Esophagus (tissue), 2 donors: ENCODE results near the gene C1QTNF3. TPM values are rescaled to one million over a fixed set of nuclear protein-coding genes. Genes with fewer than 3 reads are reported as not detected.
"Not testable (repeated sequence)": the region's sequence is repeated elsewhere in the genome, so short reads cannot be mapped to it uniquely, and the experiment has no call there.

Experiments
- H3K27ac ChIP-seq, 2 donors: one replicate each; pipeline ENCODE4 v1.5.1; 2013; ENCODE audit warnings: low read depth in 2 of 2, mild to moderate bottlenecking in 2 of 2, inconsistent platforms in 1 of 2, low read length in 1 of 2, moderate library complexity in 1 of 2
- H3K27me3 ChIP-seq, 2 donors: one replicate each; pipeline ENCODE4 v1.6.1; 2013; ENCODE audit warnings: low read length in 2 of 2, control low read depth in 1 of 2, mild to moderate bottlenecking in 1 of 2; ENCODE audit not compliant: insufficient read depth in 2 of 2, control insufficient read depth in 1 of 2
- H3K36me3 ChIP-seq, 2 donors: one replicate each; pipeline ENCODE4 v1.6.1; 2013; ENCODE audit warnings: low read length in 1 of 2; ENCODE audit not compliant: control insufficient read depth in 2 of 2, insufficient read depth in 2 of 2
- H3K4me1 ChIP-seq, 2 donors: one replicate each; pipeline ENCODE4 v1.6.1; 2013; ENCODE audit warnings: low read length in 1 of 2; ENCODE audit not compliant: control insufficient read depth in 2 of 2, insufficient read depth in 2 of 2
- H3K4me3 ChIP-seq, 2 donors: one replicate each; pipeline ENCODE4 v1.5.1; 2013; ENCODE audit warnings: low read length in 2 of 2, mild to moderate bottlenecking in 2 of 2, low read depth in 1 of 2, moderate library complexity in 1 of 2
- H3K9me3 ChIP-seq, 2 donors: one replicate each; pipeline ENCODE4 v1.6.1; 2013; ENCODE audit warnings: mild to moderate bottlenecking in 2 of 2, low read depth in 1 of 2, low read length in 1 of 2, moderate library complexity in 1 of 2; ENCODE audit not compliant: control insufficient read depth in 2 of 2, insufficient read depth in 1 of 2
- WGBS, 2 donors: extraction: QIAGEN DNeasy Blood & Tissue Kit; methylation state at CpG; one replicate each; pipeline ENCODE4 v1.1.7; 2013; 5-methylcytosine and 5-hydroxymethylcytosine counted together
- polyA plus RNA-seq, 2 donors: library from polyadenylated mRNA; stranded (reverse); fragments of 200-250 nt; gene quantifications; one replicate each; pipeline ENCODE4 v1.2.3, GENCODE V29; 2013
- donor health status: healthy with polysubstance abuse.
- donor health status: Bipolar disorder and iron deficiency.

Gene C1QTNF3
- polyA plus RNA-seq, 2 donors: 1.2 to 5.0 TPM

DNA sequence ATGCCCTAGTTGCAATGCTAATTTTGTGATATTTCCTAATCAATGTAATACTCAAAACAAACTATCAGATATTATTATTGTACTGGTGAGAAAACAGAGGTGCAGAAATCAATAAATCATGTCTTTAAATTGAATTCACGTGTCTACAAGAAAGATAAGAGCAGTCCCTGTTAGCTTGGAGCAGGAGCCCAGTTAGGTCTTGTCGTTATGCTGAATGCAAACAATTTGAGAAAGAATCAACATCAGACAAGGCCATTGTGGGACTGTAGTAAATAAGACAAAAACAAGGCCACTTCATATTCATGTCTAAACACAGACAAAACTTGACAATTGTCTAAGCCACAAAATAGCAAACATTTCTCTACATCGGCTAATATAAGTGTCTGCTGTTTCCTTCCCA is 31.1 kb upstream of the C1QTNF3 start:
- not testable (repeated sequence) for H3K27ac ChIP-seq, H3K9me3 ChIP-seq, H3K27me3 ChIP-seq, H3K4me3 ChIP-seq, H3K36me3 ChIP-seq, H3K4me1 ChIP-seq
- 78 to 84% methylated on average over 2 of the region's 3 CpGs for WGBS, 2 donors

DNA sequence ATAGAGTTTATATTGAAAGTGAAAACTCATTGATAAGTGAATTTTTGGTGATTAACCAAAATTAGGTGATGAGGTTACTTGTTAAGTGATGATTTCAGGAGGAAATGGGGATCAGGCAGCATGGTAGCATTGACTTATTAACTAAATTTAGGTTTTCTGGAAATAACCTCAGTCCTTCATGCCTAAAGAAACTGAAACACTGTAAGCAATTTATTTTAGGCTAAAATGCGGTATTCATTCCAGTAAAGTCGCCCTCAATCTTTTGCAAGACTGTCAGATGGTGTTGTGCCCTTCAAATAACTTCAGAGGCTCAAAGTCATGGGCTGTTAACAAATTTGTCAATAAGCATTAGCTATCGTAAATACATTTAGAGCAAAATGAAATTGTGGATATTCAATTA is 27.6 kb upstream of the C1QTNF3 start:
- WGBS, 2 donors: 78 to 95% methylated on average over 2 to 3 of the region's 3 CpGs
- not testable (repeated sequence) for H3K27me3 ChIP-seq

DNA sequence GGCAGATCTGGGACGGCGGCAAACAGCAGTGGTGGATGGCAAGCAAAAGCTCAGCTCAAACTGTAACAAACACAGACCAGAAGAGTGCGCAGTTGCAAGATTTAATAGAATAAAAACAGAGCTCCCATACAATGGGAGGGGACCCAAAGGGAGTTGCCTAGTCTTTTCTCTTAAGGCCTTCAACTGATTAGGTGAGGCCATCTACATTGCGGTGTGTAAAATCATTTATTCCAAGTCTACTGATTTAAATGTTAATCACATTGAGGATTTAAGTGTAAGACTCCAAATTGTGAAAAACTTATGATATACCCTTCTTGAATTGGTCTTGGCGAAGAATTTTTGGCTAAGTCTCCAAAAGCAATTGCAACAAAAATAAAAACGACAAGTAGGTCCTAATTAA is 21.6 kb upstream of the C1QTNF3 start:
- no peak overlapping the region for H3K27ac ChIP-seq
- H3K4me1 ChIP-seq: no peaks in the 10 kb centered on the region
- H3K36me3 ChIP-seq: no peaks in the 10 kb centered on the region
- WGBS, 2 donors: 96 to 98% methylated on average over 6 of the region's 6 CpGs
- no peaks in the 10 kb centered on the region for H3K27me3 ChIP-seq
- no peaks in the 10 kb centered on the region for H3K9me3 ChIP-seq
- H3K4me3 ChIP-seq: no peak overlapping the region

More for the DNA sequence above, 27.6 kb upstream of the C1QTNF3 start:
- not testable (repeated sequence) for H3K4me1 ChIP-seq, H3K4me3 ChIP-seq, H3K27ac ChIP-seq, H3K36me3 ChIP-seq, H3K9me3 ChIP-seq

DNA sequence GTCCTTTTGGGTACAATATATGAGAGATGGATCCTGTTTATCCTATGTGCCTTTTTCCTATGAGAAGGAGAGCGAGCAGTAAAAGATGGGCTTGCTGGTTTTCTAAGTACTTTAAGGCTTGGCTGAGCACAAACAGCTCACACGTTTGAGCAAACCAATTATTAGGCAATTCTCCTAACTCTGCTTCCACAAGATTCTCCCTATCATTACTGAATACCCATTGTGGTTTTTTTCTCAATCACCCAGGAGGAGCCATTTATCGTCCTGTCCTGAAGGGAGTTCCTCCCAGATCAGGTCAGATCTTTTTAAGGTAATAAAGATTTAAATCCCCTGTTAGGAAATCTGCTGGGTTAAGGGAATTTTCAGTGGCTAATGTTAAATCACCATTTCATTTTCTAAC is 19.4 kb upstream of the C1QTNF3 start:
- Histone ChIP-seq H3K9me3 (no peaks in the 10 kb centered on the region), H3K27me3 (no peaks in the 10 kb centered on the region), H3K27ac (no peak overlapping the region), H3K4me1 (peaks cover 2 to 3% of the 10 kb centered on the region in 2 donors), H3K36me3 (no peaks in the 10 kb centered on the region), H3K4me3 (no peak overlapping the region)
- 82 to 88% methylated on average over 3 of the region's 3 CpGs for WGBS, 2 donors

DNA sequence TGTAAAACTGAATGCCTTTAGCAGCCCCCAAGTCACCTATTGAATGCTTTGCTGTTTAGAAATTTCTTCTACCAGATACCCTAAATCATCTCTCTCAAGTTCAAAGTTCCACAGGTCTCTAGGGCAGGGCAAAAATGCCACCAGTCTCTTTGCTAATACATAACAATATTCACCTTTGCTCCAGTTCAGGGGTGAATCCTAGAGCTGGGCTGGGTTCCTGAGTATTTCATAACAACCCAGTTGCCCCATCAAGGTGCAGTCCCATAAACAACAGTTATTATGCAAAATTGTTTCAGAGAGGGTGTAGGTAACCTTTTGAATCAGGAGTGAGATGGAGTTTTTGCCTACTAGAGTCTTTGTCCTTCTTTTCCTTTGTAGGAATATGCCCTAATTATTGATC is 19.0 kb upstream of the C1QTNF3 start:
- H3K4me3 ChIP-seq: no peak overlapping the region
- peaks cover 2 to 3% of the 10 kb centered on the region in 2 donors for H3K4me1 ChIP-seq
- H3K27ac ChIP-seq: no peak overlapping the region
- H3K36me3 ChIP-seq: no peaks in the 10 kb centered on the region
- H3K9me3 ChIP-seq: no peaks in the 10 kb centered on the region
- no peaks in the 10 kb centered on the region for H3K27me3 ChIP-seq

DNA sequence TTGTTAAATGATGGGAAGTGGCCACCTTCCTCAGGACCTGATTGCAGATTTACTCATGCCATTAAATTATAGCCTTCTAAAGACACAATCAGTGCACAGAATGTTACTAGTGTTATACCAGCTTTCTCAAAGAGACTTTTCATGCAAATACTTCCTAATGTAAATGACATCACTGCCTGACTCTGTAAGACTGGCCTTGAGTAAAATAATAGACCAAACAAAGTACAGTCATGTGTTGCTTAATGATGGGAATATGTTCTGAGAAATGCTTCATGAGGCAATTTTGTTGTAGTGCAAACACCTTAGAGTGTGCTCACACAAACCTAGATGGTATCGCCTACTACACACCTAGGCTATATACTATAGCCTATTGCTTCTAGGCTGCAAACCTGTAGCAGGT is 17.0 kb upstream of the C1QTNF3 start:
- peaks cover 2 to 3% of the 10 kb centered on the region in 2 donors for H3K4me1 ChIP-seq
- WGBS, 2 donors: 94% methylated on average over 1 of the region's 1 CpG
- no peak overlapping the region for H3K4me3 ChIP-seq
- H3K9me3 ChIP-seq: no peaks in the 10 kb centered on the region
- no peak overlapping the region for H3K27ac ChIP-seq
- no peaks in the 10 kb centered on the region for H3K27me3 ChIP-seq
- H3K36me3 ChIP-seq: no peaks in the 10 kb centered on the region

DNA sequence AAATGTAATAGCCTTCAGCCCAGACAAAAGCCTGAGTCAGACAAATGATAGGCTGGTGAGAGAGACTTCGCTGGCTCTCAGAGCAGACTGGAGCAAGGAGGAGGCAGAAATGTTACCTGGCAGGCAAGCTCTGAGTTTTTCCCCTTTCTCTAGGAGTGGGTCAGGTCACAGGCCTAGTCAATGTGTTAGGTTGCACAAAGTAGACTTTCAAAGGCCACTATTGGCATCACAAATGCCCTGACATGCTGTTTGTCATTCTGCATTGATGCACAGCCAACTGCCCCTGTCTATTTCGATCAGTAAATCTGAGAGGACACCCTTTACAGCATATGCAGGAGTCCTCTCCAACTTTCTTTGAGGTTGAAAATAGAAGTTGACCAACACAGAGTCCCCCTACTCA is 15.5 kb upstream of the C1QTNF3 start:
- 94 to 96% methylated on average over 2 of the region's 2 CpGs for WGBS, 2 donors
- H3K4me1 ChIP-seq: peaks cover 2 to 3% of the 10 kb centered on the region in 2 donors
- no peaks in the 10 kb centered on the region for H3K9me3 ChIP-seq
- H3K36me3 ChIP-seq: no peaks in the 10 kb centered on the region
- H3K27ac ChIP-seq: peak overlapping the region in 1 of 2 donors; percentile 24
- H3K4me3 ChIP-seq: no peak overlapping the region
- H3K27me3 ChIP-seq: no peaks in the 10 kb centered on the region

DNA sequence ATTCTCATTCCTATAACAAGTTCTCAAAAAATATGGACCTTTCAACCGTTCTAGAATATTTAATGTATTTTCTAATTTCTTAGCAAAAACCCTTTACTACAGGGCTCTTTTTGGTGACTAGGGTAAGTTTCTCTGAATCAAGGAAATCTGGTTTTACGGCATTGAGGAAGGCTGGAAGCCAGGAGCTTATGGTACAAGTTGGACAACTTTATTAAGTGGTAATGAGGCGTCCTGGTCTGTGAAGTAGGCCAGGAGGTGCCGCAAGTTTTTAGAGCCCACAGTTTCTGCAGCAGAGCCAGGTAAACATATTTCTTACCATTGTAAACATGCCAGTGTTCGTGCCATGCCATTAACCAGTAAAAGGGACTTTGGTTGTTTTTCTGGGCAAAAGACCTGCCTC is 14.6 kb upstream of the C1QTNF3 start:
- Histone ChIP-seq H3K4me1 (peaks cover 3 to 6% of the 10 kb centered on the region in 2 donors), H3K27me3 (no peaks in the 10 kb centered on the region), H3K36me3 (no peaks in the 10 kb centered on the region), H3K9me3 (no peaks in the 10 kb centered on the region), H3K27ac (peak overlapping the region in 1 of 2 donors; percentile 40), H3K4me3 (no peak overlapping the region)
- WGBS, 2 donors: 66 to 77% methylated on average over 5 of the region's 5 CpGs

DNA sequence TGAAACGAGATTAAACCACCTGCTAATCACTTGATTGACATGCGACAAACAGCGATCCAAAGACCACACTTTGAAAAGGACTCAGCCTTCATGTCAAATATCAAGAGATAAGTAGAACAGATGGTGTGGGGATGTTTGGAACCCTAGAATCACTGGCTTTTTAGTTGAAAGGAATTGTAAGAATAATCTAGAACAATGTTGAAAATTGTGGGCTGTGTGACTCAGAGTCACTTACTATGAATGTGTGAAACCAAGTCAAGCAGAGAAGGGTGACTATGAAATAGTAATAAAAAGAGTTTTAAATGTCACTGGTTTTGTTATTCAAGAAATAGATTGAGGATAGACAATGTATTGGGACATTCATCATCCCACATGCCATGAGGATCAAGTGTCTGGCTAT is 14.1 kb upstream of the C1QTNF3 start:
- H3K36me3 ChIP-seq: no peaks in the 10 kb centered on the region
- H3K27ac ChIP-seq: no peak overlapping the region
- H3K27me3 ChIP-seq: no peaks in the 10 kb centered on the region
- H3K9me3 ChIP-seq: no peaks in the 10 kb centered on the region
- H3K4me1 ChIP-seq: peaks cover 3 to 6% of the 10 kb centered on the region in 2 donors
- H3K4me3 ChIP-seq: no peak overlapping the region
- WGBS, 2 donors: 95 to 98% methylated on average over 3 of the region's 3 CpGs

DNA sequence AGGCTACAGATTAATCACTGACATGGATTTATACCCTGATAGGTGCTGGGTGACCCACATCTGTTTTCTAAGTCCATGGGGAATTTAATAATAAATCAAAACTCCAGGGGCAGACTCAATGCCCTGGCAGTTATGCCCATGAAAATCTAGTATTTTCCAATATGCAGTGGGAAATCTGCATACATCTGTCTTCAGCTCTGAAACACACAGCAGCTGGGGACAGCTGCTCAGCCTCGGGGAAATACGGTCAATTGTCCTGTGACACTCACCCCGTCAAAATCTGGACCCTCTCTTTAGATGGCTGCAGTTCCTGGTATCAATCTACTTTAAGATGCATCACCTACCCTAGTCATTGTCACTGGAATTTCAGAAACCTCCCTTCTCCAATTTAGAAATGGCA is 12.7 kb upstream of the C1QTNF3 start:
- Histone ChIP-seq H3K9me3 (no peaks in the 10 kb centered on the region), H3K36me3 (no peaks in the 10 kb centered on the region), H3K4me1 (peaks cover 6 to 7% of the 10 kb centered on the region in 2 donors), H3K27ac (no peak overlapping the region), H3K4me3 (no peak overlapping the region), H3K27me3 (no peaks in the 10 kb centered on the region)
- 73 to 91% methylated on average over 3 of the region's 3 CpGs for WGBS, 2 donors
